HEK293 (cell line): ENCODE results near the gene FRS2.
"Not testable (repeated sequence)": the region's sequence is repeated elsewhere in the genome, so short reads cannot be mapped to it uniquely, and the experiment has no call there.

Experiments
- CTCF ChIA-PET: fragments of 350-600 bp; formaldehyde crosslinking; extraction: SDS; loops from one replicate; lab custom pipeline; 2021; ENCODE audit warnings: antibody characterized with exemption; lab: Yijun Ruan, JAX
- POLR2A ChIA-PET: fragments of 300-600 bp; formaldehyde crosslinking; extraction: SDS; loops from one replicate; lab custom pipeline; 2020; ENCODE audit warnings: antibody characterized with exemption, inconsistent platforms; lab: Yijun Ruan, JAX
- H3K27ac ChIP-seq: fragments of 200-500 bp; sonication (Bioruptor generic); 2 replicates; pipeline ENCODE4 v1.5.1; 2014; ENCODE audit warnings: low read depth, low read length, control low read depth, inconsistent platforms; ENCODE audit errors: extremely low read depth
- H3K36me3 ChIP-seq, 2 experiments: fragments of 200-500 bp in 1 of 2; sonication (Bioruptor generic) in 1 of 2; 1 replicate in 1 of 2; 2 replicates in 1 of 2; pipeline ENCODE4 v1.5.1; 2014 to 2017; ENCODE audit warnings: inconsistent platforms in 2 of 2, low read length in 2 of 2; ENCODE audit not compliant: control insufficient read depth in 2 of 2, insufficient read depth in 1 of 2
- H3K4me1 ChIP-seq: fragments of 200-500 bp; sonication (Bioruptor generic); 2 replicates; pipeline ENCODE4 v1.5.1; 2014; ENCODE audit warnings: mild to moderate bottlenecking, low read length, inconsistent platforms; ENCODE audit not compliant: control insufficient read depth, insufficient read depth
- H3K4me3 ChIP-seq: 2 replicates; pipeline ENCODE4 v1.5.1; 2011; ENCODE audit warnings: low read depth, mild to moderate bottlenecking, control low read depth, low read length, moderate library complexity
- H3K9me3 ChIP-seq: fragments of 200-500 bp; sonication (Bioruptor generic); 2 replicates; pipeline ENCODE4 v1.5.1; 2014; ENCODE audit warnings: low read depth, low read length, inconsistent platforms; ENCODE audit not compliant: control insufficient read depth, insufficient read depth
- GLIS1 ChIP-seq: fragments of 450-650 bp; formaldehyde crosslinking; IDR thresholded peaks from 2 replicates; pipeline ENCODE4 v1.5.1; 2016; ENCODE audit warnings: missing biosample characterization, missing genetic modification characterization
- HOXD13 ChIP-seq: sonication (generic); formaldehyde crosslinking; IDR thresholded peaks from 2 replicates; pipeline ENCODE4 v1.8.0; 2022; ENCODE audit warnings: missing genetic modification reagents, borderline replicate concordance
- KLF8 ChIP-seq: fragments of 450-650 bp; formaldehyde crosslinking; IDR thresholded peaks from 2 replicates; pipeline ENCODE4 v1.5.1; 2016; ENCODE audit warnings: missing biosample characterization, missing genetic modification characterization
- MEIS1 ChIP-seq: sonication (generic); formaldehyde crosslinking; IDR thresholded peaks from 2 replicates; pipeline ENCODE4 v1.8.1; 2022; ENCODE audit warnings: missing genetic modification reagents, mild to moderate bottlenecking, borderline replicate concordance
- SP3 ChIP-seq: fragments of 450-650 bp; formaldehyde crosslinking; IDR thresholded peaks from 2 replicates; pipeline ENCODE4 v1.5.1; 2016; ENCODE audit warnings: missing biosample characterization, missing genetic modification characterization
- ZFP37 ChIP-seq: fragments of 450-650 bp; formaldehyde crosslinking; IDR thresholded peaks from 2 replicates; pipeline ENCODE4 v1.5.1; 2016; ENCODE audit warnings: missing biosample characterization, missing genetic modification characterization
- ZNF112 ChIP-seq: fragments of 450-650 bp; formaldehyde crosslinking; IDR thresholded peaks from 2 replicates; pipeline ENCODE4 v1.5.0; 2017; ENCODE audit warnings: missing biosample characterization, missing genetic modification characterization
- ZNF175 ChIP-seq: fragments of 450-650 bp; formaldehyde crosslinking; IDR thresholded peaks from 2 replicates; pipeline ENCODE4 v1.5.1; 2016; ENCODE audit warnings: missing biosample characterization, missing genetic modification characterization
- ZNF266 ChIP-seq: fragments of 450-650 bp; formaldehyde crosslinking; IDR thresholded peaks from 2 replicates; pipeline ENCODE4 v1.5.1; 2016; ENCODE audit warnings: missing biosample characterization, missing genetic modification characterization, low read depth
- ZNF37A ChIP-seq: fragments of 450-650 bp; IDR thresholded peaks from 2 replicates; pipeline ENCODE4 v1.5.1; 2018; ENCODE audit warnings: missing biosample characterization, missing genetic modification characterization
- ZNF416 ChIP-seq: fragments of 450-650 bp; formaldehyde crosslinking; IDR thresholded peaks from 2 replicates; pipeline ENCODE4 v1.5.1; 2016; ENCODE audit warnings: missing biosample characterization, missing genetic modification characterization
- ZNF433 ChIP-seq: fragments of 450-650 bp; formaldehyde crosslinking; IDR thresholded peaks from 2 replicates; pipeline ENCODE4 v1.5.1; 2016; ENCODE audit warnings: missing biosample characterization, missing genetic modification characterization, low read depth
- ZNF549 ChIP-seq: fragments of 450-650 bp; IDR thresholded peaks from 2 replicates; pipeline ENCODE4 v1.5.1; 2018; ENCODE audit warnings: missing biosample characterization, missing genetic modification characterization, mild to moderate bottlenecking, inconsistent platforms, moderate library complexity
- ZNF561 ChIP-seq: fragments of 450-650 bp; IDR thresholded peaks from 2 replicates; pipeline ENCODE4 v1.5.1; 2018; ENCODE audit warnings: missing biosample characterization, missing genetic modification characterization, borderline replicate concordance
- ZNF624 ChIP-seq: fragments of 450-650 bp; formaldehyde crosslinking; IDR thresholded peaks from 2 replicates; pipeline ENCODE4 v1.5.1; 2017; ENCODE audit warnings: missing biosample characterization, missing genetic modification characterization
- ZNF658 ChIP-seq: fragments of 450-650 bp; formaldehyde crosslinking; IDR thresholded peaks from 2 replicates; pipeline ENCODE4; 2016; ENCODE audit warnings: missing biosample characterization, missing genetic modification characterization
- ZNF747 ChIP-seq: fragments of 450-650 bp; formaldehyde crosslinking; IDR thresholded peaks from 2 replicates; pipeline ENCODE4 v1.5.1; 2016; ENCODE audit warnings: missing biosample characterization, missing genetic modification characterization
- ZNF791 ChIP-seq: fragments of 450-650 bp; formaldehyde crosslinking; IDR thresholded peaks from 2 replicates; pipeline ENCODE4 v1.5.1; 2016; ENCODE audit warnings: missing biosample characterization, missing genetic modification characterization
- ZSCAN30 ChIP-seq: fragments of 450-650 bp; IDR thresholded peaks from 2 replicates; pipeline ENCODE4 v1.5.1; 2018; ENCODE audit warnings: missing biosample characterization, mild to moderate bottlenecking, missing genetic modification characterization, moderate library complexity
- TF ChIP-seq, protein P1 (sequence below): fragments of 450-650 bp; formaldehyde crosslinking; IDR thresholded peaks from 2 replicates; pipeline ENCODE4 v1.5.1; 2017; ENCODE audit warnings: missing biosample characterization, missing genetic modification characterization
- TF ChIP-seq, protein P2 (sequence below): fragments of 450-650 bp; formaldehyde crosslinking; IDR thresholded peaks from 2 replicates; pipeline ENCODE4 v1.5.1; 2016; ENCODE audit warnings: missing biosample characterization, missing genetic modification characterization
- TF ChIP-seq, protein P3 (sequence below): fragments of 450-650 bp; formaldehyde crosslinking; IDR thresholded peaks from 2 replicates; pipeline ENCODE4 v1.5.1; 2016; ENCODE audit warnings: missing biosample characterization, missing genetic modification characterization
- TF ChIP-seq, protein P4 (sequence below): fragments of 450-650 bp; formaldehyde crosslinking; IDR thresholded peaks from 2 replicates; pipeline ENCODE4 v1.5.1; 2016; ENCODE audit warnings: missing biosample characterization, missing genetic modification characterization, borderline replicate concordance

FRS2 gene

DNA sequence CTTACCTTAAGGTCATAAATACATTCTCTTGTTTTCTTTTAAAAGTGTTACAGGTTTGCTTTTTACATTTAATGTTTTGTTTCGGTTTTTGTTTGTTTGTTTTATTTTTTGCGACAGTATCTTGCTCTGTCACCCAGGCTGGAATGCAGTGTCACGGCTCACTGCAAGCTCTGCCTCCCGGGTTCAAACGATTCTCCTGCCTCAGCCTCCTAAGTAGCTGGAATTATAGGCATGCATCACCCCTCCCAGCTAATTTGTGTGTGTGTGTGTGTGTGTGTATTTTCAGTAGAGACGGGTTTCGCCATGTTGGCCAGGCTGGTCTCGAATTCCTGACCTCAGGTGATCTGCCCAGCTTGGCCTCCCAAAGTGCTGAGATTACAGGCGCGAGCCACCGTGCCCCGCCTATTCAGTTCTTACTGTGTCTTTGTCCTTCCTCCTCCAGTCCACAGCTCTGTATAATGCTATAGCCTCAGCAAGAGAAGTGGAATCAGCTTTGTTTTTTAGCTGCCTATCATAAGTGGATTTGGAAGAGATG is 17.5 kb upstream of the FRS2 start:
- TF ChIP-seq, protein P1, sequence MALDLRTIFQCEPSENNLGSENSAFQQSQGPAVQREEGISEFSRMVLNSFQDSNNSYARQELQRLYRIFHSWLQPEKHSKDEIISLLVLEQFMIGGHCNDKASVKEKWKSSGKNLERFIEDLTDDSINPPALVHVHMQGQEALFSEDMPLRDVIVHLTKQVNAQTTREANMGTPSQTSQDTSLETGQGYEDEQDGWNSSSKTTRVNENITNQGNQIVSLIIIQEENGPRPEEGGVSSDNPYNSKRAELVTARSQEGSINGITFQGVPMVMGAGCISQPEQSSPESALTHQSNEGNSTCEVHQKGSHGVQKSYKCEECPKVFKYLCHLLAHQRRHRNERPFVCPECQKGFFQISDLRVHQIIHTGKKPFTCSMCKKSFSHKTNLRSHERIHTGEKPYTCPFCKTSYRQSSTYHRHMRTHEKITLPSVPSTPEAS (tag by site-specific recombination), result 0 out of 2 replicates have a peak, but pooled peaks have one; percentile 14
- TF ChIP-seq GLIS1, result 0 out of 2 replicates have a peak, but pooled peaks have one; percentile 9
- H3K4me3 ChIP-seq, H3K27ac ChIP-seq, H3K4me1 ChIP-seq, H3K9me3 ChIP-seq, H3K36me3 ChIP-seq, POLR2A ChIA-PET: not testable (repeated sequence)
- CTCF ChIA-PET, result interaction anchor here (0.8 kb wide), 1 partner anchor 66 kb away, joined by 3 read pairs; no protein-coding TSS in a partner anchor

DNA sequence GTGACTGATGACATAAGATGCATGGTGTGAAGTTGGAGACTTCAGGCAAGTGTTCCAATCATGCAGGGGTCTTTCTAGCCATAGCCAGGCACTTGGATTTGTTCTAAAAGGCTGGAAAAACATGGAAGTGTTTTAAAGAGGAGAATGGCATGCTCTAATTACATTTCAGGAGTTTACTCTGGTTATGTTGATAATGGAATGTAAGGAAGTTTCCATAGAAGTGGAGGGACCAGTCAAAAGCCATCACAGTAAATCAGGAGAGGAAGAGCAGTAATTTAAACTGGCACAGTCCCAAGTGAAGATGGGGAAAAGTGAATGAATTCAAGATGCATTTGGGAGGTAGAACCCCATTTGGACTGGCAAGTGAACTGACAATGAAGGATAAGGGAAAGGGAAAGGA is 13.9 kb upstream of the FRS2 start:
- TF ChIP-seq ZSCAN30 (tag by site-specific recombination) (no peak), ZNF266 (tag by site-specific recombination) (no peak), ZNF175 (tag by site-specific recombination) (no peak), HOXD13 (CRISPR knock-in tag) (no peak), ZNF37A (no peak)
- TF ChIP-seq, protein P2, sequence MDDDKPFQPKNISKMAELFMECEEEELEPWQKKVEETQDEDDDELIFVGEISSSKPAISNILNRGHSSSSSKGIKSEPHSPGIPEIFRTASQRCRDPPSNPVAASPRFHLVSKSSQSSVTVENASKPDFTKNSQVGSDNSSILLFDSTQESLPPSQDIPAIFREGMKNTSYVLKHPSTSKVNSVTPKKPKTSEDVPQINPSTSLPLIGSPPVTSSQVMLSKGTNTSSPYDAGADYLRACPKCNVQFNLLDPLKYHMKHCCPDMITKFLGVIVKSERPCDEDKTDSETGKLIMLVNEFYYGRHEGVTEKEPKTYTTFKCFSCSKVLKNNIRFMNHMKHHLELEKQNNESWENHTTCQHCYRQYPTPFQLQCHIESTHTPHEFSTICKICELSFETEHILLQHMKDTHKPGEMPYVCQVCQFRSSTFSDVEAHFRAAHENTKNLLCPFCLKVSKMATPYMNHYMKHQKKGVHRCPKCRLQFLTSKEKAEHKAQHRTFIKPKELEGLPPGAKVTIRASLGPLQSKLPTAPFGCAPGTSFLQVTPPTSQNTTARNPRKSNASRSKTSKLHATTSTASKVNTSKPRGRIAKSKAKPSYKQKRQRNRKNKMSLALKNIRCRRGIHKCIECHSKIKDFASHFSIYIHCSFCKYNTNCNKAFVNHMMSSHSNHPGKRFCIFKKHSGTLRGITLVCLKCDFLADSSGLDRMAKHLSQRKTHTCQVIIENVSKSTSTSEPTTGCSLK (tag by site-specific recombination), result no peak
- TF ChIP-seq, protein P3, sequence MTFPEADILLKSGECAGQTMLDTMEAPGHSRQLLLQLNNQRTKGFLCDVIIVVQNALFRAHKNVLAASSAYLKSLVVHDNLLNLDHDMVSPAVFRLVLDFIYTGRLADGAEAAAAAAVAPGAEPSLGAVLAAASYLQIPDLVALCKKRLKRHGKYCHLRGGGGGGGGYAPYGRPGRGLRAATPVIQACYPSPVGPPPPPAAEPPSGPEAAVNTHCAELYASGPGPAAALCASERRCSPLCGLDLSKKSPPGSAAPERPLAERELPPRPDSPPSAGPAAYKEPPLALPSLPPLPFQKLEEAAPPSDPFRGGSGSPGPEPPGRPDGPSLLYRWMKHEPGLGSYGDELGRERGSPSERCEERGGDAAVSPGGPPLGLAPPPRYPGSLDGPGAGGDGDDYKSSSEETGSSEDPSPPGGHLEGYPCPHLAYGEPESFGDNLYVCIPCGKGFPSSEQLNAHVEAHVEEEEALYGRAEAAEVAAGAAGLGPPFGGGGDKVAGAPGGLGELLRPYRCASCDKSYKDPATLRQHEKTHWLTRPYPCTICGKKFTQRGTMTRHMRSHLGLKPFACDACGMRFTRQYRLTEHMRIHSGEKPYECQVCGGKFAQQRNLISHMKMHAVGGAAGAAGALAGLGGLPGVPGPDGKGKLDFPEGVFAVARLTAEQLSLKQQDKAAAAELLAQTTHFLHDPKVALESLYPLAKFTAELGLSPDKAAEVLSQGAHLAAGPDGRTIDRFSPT (tag by site-specific recombination), result no peak
- CTCF ChIA-PET, result interaction anchor here (1.2 kb wide), 1 partner anchor 115 kb away, joined by 3 read pairs; no protein-coding TSS in a partner anchor
- Histone ChIP-seq H3K4me3 (no peak overlapping the region), H3K27ac (no peak overlapping the region), H3K9me3 (no peaks in the 10 kb centered on the region), H3K4me1 (no peaks in the 10 kb centered on the region), H3K36me3 (no peaks in the 10 kb centered on the region)
- POLR2A ChIA-PET, result no interaction called here

DNA sequence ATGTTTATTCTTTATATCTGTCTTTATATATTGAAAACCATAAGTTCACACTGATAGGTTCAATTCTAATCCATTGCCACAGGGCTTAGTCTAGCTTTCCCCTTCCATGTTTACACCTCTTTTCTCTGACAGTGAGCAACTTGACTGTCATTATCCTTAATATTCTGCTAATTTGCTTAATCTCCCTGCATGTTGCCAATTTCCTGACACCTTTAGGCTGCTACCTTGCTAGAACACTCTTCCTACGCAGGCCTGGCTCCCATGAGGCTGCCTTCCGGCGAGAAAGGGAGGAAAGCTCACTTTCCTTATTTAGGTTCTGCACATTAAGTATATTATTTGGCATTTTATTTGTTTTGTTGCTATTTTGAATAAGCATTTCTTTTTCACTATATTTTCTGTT is 12.8 kb upstream of the FRS2 start:
- no peak overlapping the region for H3K4me3 ChIP-seq
- ChIA-PET POLR2A (no interaction called here), CTCF (no interaction called here)
- TF ChIP-seq ZNF624 (tag by site-specific recombination) (no peak), SP3 (no peak), ZNF416 (tag by site-specific recombination) (no peak)
- no peak overlapping the region for H3K27ac ChIP-seq
- no peaks in the 10 kb centered on the region for H3K4me1 ChIP-seq
- H3K9me3 ChIP-seq, result no peaks in the 10 kb centered on the region
- H3K36me3 ChIP-seq, result no peaks in the 10 kb centered on the region

DNA sequence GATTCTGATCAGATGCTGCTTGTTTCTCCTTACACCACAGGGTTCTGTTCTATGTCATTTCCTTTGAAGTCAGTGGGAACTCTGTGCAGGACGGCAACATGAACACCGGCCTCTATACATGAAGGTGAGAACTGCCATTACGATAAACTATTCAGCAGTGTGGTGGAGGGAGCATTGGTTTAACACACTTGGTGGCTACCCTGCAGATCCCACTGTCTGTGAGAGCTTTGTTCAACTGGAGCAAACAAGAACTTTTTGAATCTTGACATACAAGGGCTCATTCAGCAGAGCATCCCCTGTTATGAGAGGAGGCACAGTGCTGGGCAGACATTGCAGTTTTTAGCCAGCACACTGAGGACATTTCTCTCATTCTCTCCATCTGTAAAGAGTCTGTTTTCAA is 10.7 kb upstream of the FRS2 start:
- ChIA-PET POLR2A (no interaction called here), CTCF (no interaction called here)
- H3K9me3 ChIP-seq, result no peaks in the 10 kb centered on the region
- no peak overlapping the region for H3K4me3 ChIP-seq
- no peaks in the 10 kb centered on the region for H3K36me3 ChIP-seq
- H3K27ac ChIP-seq, result no peak overlapping the region
- no peaks in the 10 kb centered on the region for H3K4me1 ChIP-seq
- TF ChIP-seq, protein P4, sequence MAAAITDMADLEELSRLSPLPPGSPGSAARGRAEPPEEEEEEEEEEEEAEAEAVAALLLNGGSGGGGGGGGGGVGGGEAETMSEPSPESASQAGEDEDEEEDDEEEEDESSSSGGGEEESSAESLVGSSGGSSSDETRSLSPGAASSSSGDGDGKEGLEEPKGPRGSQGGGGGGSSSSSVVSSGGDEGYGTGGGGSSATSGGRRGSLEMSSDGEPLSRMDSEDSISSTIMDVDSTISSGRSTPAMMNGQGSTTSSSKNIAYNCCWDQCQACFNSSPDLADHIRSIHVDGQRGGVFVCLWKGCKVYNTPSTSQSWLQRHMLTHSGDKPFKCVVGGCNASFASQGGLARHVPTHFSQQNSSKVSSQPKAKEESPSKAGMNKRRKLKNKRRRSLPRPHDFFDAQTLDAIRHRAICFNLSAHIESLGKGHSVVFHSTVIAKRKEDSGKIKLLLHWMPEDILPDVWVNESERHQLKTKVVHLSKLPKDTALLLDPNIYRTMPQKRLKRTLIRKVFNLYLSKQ (tag by site-specific recombination), result no peak
- TF ChIP-seq HOXD13 (CRISPR knock-in tag) (no peak), ZNF37A (no peak), KLF8 (tag by site-specific recombination) (no peak), ZNF433 (tag by site-specific recombination) (no peak), ZFP37 (tag by site-specific recombination) (no peak), ZNF747 (tag by site-specific recombination) (no peak), ZNF549 (tag by site-specific recombination) (no peak), ZNF791 (tag by site-specific recombination) (no peak), ZNF658 (tag by site-specific recombination) (no peak), MEIS1 (CRISPR knock-in tag) (no peak), ZNF561 (tag by site-specific recombination) (no peak), ZNF112 (no peak)
